ENCODE data around the gene METTL16.
A peak's percentile ranks its signal among the peaks of the same experiment; 100 is the strongest.

Gene METTL16

DNA sequence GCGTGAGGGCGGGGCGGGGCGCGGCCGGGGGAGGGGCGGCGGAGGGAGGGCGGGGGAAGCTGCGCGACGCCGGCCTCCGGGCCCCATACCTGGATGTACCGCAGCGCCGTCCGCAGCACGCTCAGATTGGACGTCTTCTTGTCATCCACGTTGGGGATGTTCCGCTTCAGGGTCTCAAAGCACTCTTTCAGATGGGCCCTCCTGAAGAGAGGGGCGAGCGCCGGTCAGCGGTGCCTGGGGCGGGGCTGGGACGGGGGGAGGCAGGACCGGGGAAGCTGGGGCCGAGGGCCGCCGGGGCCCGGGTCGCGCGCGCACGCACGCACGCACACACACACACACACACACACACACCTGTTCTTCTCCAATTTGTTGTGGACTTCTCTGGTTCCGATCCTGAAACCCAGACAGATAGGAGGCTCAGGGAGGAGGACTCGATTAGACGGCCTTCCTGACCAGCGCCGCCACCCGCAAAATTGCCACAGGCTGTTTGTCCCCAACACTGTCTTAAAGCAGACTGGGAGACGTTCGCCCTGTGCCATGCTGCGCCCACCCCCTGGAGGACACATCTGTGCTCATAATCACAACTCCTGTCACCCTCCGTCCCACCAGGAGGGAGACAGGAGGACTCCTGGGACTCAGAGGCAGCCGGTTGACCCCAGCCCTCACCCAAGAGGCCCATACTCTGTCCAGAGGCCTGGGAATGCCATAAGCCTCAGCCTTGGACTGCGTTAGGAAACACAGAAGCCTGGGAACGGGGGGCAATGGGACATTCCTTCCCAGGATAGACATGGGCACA is 117.5 kb downstream of the METTL16 start:
- DNase-seq, result no peak

DNA sequence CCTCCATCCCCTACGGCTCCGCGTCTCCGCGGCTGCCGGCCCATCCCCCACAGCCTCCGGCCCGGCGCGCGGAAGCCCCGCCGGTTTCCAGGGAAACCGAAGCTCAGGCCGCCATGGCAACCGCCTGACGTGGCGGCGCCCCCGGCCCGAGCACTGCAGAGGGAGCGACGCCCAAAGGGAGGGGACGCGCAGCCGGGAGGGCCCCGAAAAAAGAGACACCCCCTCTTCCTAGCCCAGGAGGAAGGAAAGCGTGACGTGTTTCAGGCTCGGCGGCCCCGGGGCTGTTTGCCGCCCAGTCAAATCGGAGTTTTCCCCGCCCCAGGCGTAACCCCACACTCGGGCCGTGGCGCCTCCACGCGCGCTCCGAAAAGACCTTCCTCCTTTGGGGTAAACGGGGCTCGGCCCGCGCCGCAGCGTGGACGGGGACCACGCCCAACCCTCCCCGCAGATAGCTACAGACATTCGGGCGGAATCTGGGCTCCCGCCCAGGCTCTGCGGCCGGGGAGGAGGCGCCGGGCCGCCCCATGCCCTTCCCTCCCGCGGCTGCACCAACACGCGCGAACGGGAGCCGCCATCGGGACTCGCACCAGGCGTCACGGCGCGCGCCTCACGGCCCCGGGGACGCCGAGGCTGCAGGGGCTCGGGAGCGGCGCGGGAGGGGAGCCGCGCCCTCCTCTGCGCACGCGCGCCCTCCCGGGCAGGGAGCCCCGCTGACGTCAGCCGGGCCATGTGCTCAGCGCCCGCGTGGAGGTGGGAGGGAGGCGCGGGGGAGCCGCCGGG is 118.3 kb downstream of the METTL16 start:
- peak; percentile 87 to 91 for DNase-seq

DNA sequence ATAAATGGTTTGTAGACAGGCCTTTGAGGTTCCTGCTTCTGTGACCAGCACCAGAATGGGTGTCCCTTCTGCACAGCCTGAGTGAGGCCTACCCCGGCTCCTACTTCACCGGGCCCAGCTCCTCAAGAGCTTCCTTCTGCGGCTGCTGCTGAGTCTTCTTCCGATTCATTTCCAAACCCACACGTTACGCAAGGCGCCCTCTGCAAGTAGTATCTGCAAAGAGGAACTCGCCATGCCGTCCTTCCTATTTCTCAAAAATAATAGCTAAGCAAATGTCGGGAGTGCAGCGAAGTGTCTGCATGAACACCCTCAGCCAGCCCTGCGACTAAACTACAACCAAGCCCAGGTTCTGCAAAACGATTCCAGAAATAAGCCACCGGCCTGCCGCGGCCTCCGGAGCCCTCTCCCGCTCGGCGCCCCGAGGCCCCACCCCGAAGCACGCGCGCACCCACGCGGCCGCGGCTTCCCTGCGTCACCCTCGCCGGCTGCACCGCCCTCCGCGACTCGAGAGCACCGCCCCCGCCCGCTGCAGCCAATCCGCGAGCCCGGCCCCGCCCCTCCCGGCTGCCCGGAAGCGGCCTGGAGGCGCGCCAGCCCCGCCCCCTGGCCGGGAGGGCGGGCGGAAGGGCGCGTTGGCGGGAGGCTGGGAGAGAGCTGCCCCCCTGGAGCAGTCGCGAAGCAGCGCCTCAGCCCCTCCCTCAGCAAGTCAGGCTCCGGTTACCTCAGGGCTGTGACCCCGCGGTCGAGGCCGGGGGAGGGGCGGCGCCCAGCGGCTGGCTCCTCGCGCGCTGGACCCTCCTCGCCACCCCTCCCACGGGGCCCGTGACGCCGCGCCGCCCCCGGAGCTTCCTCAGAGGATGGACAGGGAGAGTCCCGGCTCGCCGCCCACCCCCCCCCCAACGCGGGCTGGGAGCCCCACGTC is 119.2 kb downstream of the METTL16 start:
- DNase-seq, result peak; percentile 93 to 97

DNA sequence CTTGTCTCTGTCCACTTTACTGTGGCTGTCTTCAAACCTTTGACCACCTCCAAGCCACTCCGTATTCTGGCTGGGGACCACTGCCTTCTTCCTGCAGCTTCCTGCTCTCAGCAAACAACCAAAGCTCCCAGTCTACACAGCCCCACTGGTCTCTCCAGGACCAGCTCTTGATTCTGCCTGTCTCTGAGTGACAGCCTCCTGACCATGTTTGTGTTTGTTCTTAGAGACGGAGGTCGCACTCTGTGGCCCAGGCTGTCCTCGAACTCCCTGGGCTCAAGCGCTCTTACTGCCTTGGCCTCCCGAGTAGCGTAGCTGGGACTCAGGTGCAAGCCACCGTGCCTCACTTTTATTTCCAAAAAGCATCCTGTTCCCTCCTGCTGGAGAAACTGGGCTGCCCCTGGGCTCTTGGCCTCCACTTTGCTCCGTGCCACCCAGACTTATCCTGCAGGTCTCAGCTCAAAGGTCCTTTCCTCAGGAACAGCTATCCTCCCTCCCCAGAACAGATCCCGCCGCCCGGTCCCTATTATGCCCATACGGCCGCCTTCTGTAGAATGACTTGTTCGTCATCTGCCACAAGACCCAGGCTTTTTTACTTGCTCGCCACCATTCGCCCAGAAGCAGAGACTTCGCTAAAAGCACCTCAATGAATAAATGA is 120.0 kb downstream of the METTL16 start:
- no peak for DNase-seq

DNA sequence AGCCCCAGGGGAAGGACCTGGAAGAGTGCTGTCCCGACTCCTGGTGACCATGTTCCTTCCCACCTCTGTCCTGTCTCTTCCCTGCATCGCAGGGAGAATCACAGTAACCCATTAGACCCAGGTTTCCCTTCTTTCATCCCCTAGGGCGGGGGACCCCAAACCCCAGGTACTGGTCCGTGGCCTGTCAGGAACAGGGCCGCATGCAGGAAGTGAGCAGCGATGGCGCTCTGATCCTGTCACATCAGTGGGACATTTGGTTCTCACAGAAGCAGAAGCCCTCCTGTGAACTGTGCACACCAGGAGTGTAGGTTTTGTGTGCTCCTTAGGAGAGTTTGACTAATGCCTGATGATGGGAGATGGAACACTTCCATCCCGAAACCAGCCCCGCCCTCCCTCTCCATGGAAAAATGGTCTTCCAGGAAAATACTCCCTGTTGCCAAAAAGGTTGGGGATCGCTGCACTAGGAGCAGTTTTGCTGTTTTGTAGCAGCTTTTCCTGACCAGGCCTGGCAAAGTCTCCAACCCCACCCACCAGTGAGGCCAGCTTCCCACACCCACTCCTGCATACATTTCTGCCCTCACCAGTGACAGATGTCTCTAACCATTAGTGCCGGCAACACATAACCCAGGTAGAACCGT is 121.4 kb downstream of the METTL16 start:
- DNase-seq, result no peak

DNA sequence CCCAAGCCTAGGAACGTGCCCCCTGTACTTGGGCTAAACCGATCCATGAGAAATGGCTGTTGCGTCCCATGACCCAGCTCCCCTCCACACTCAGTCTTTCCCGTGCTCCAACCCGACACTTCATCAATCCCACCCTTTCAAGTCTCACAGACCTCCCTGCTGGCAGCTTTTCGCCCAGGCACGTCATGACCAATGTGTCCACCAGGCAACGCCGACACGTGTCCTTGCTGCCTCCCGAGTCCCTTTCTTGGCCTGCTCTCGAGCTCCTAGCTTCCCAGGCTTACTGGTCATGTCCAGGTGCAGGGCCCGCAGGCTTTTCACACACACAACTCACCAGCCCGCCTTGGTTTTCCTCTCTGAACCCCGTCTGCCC is 123.0 kb downstream of the METTL16 start:
- no peak for DNase-seq

DNA sequence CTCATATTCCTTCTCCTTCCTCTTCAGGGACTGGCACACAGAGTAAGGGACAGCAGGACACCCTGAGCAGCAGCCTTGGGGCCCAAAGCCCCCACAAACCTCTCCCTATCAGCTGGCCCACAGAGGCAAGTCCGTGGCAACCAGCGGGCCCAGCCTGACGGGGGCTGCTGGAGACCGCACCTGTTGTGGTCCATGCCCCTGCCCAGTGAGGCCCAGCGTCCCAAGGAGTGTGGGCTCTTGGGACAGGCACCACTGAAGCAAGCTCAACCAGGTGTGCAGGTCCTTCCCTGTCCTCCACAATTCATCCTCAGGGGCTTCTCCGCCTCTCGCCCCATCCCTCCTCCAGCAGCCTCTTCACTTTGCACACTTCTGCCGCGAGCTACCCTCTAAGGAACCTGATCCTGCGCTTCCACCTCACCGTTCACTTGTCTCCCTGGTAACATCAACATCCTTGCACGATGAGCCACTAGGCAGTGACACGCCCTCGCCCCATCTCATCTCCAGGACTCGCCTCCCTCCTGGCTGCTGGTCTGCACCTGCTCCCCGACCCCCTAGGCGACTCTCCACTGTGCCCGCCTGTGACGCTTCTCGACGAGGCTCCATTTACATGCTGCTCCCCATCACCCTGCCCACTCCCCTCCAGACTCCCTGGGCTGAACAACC is 123.5 kb downstream of the METTL16 start:
- no peak for DNase-seq

DNA sequence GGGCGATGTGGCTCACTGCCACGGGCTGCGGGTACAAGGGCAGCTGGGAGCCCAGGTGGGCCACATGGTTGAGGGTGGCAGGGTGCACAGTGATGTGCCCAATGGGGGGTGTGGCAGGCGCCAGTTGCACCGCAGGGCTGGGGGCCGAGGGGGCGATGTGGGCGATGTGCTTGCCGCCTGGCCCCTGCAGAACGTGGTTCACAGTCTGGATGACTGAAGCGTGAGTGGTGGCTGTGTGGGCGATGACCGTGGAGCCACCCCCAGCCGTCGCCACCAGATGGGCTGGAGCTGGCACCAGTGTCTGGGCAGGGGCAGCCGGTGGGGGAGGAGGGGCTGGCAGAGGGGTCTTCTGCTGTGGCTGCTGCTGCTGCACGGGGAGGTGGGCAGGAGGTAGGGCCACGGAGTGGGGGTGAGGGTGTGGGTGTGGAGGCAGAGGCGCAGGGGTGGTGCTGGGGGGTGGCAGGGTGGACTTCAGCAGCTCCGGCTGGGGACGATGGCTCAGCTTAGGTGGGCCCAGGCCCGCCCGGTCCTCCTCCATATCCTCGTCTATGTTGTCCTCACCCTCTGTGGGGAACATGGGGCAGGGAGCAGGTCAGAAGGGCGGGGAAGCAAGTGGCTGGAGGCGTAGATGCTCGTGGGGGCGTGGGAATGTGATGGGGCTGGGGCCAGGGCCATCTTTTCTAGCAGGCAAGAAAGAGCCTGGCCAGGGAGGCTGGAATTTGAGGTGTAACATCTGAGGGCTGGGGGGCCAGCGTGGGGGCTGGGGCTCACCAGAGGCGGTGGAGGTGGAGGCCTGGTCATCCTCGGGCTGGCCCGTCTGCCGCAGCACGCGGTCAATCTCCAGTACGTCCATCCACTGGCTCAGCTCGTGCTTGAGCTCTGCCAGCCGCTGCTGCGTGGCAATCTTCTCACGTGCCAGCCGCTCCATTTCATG is 124.3 kb downstream of the METTL16 start:
- DNase-seq, result no peak

DNA sequence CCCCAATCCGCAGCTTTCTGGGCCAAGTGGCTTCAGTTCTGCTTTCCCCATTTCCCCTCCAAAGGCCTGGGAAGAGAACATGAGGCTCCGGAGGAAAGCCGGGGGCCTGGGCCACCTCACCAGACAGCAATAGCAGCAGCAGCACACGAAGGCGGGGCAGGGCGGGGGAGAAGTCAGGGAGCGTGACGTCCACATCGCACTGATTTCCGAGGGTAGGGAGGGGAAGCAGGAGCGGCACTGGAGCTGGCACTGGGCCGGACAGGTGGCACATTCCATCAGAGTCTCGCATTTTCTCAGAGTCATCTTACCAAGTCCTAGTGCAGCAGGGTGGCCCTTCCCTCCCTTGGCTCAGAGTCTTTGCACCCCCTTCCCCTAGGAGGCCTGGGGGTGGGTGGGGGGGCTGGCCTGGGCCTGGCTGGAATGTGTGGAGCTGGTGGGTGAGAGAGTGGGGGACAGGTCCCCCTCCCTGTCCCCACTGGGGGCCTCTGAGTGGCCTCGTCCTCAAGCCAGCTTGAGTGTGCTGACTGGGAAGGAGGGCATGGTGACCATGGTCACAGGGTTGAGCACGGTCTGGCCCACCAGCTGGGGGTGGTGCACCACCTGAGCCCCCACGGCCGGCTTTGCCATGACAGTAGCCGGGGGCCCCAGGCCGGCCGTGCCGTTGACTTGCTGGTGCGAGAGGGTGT is 125.1 kb downstream of the METTL16 start:
- no peak for DNase-seq

DNA sequence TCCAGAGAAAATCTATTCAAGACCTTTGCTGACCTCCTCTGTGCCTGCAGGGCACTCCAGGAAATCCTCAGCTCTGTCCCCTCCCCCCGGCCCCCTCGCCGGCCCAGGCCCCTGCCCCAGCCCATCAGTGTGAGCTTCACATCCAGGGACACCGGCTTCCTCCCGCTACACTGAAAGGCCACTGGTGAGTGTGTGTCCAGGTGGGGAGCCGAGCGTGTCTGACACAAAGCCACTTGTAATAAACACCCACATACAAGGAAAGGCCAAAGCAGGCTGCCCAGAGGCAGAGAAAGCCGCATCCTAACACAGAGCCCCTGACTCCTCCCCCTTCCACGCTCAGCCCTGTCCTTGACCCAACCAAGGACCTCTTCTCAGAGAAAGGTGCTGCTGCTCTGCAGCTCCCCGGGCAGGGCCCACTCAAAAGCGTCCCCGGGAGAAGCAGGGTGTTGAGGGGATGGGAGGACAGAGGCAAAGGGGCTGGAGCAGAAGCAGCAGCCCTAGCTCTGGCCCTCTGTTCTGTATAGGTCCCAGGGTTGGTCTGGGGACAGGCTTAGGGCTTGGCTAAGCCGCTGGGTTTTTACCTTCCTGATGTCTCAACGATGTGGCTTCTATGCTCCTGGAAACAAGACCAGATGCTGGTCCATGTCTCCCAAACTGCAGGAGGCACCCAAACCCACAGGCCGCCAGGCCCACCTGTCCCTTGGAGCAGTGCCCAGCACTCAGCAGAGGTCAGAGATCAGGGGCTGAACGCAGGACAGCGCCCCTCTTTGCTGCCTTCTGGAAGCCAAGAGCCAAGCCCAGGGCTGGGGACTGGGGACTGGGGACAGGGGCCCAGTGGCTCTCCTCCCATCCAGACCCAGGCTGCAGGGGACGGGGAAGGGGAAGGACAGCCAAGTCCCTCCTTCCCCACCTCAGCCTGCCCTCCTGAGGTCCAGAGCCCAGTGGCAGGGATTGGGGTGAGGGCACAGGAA is 126.2 kb downstream of the METTL16 start:
- no peak for DNase-seq

DNA sequence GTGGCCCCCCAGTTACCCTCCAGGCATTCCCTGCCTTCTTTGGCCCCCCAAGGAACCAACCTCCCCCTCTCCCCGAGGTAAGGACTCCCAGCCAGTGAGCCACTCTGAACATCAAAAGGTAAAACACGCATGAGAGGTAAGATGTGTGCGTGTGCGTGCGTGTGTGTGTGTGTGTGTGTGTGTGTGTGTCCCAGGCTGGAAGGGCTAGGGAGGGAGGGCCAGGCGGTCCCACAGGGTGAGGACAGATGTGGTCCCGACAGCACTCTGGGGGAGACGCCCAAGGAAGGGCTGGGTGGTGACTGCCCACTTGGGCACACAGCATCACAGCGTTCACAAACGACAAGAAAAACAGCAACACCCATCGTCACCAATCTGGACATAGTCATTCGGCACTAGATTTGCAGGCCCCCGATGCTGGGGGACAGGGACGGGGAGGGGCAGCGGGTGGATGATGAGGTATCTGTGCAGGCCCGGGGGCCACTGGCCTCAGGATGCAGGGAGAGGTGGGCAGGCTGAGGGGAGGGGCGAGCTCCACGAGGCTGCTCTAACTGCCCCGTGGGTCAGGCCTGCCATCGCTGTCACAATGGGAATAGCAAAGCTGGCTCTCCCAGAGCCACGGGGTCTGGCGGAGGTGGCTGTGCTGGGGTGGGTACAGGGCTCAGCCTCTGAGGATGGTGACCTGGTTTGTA is 127.1 kb downstream of the METTL16 start:
- no peak for DNase-seq

DNA sequence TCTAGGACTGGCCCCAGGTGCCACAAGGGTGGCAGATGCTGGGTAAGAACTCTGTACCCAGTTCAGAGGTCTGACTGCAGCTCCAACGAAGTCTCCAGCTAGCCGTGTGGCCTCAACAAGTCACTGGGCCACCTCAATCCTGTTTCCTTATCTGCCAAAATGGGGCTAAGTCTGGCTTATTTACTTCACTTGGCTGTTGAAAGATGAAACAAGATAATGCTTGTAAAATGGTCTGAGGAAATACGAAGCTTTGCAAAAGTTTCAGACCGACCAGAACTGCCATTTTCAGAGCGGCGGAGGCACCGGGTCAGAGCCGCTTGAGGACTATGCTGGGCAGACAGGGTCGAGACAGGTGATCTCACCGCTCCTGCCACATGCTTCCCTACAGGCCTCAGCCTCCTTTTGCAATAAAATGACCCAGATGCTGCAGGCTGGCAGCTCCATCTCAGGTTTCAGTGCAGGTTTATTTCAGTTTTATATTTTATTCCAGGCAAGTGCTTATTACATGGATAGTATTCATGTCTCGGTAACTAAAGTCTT is 128.0 kb downstream of the METTL16 start:
- no peak for DNase-seq

DNA sequence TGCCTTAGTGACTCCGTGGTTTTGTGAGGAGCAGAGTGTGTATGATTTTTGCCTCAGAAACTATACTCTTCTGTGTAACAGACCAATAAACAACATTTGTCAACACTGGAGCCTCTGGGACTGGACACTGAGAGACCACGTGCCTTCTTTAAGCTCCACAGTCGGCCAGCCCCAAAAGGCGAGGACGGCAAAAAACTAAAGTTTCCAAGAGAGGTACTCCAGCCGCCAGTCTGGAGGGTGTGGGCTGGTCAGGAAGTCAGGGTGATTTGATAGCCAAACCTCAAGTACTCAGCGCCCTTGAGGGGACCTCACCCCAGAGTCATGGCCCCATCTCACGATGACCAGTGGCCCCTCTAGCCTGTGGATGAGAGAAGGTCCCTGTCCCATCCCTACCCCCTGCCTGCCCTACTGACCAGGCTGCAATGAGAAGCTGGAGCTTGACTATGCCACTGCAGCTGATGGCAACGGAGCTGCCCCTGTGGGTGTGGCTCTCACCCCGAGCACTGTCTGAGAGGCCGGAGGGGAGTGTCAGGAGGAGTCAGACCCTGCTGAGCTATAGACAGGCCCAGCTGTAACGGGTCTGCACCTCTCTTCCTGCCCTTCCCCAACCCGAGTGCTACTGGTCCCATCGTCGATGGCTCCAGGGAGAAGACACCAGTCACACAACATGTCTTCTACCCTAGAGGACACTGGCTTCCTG is 130.6 kb downstream of the METTL16 start:
- no peak for DNase-seq

DNA sequence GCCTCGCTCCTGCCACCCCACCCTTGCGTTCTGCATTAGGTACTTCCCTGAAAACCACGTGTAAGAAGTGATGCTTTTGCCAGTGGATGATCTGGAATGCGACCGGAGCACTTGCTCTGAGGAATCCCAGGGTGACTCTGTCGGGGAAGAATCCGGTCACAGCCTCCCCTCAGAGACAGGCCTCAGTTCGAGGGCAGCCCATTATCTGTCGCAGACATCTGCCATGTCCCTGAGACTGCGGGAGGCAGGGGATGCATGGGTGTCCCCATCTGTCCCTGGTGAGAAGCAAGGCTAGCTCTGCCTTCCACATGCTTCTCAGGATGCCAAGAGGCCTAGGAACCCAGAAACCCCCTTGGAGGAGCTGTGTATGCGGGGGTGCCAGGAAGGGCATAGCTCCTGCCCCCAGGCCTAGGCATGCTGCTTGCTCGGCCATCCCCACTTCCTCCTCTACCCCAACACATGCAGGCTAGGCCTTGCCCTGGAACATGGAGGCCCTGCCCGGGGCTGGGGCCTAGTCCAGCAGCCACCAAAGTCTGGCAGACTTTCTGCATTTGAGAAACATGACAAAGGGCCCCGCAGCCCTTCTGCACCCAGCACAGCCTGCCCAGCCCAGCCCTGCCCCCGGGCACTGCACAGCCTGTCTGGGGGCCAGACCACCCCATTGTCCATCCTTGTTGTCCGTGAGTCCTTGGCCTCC is 131.3 kb downstream of the METTL16 start:
- DNase-seq, result no peak

DNA sequence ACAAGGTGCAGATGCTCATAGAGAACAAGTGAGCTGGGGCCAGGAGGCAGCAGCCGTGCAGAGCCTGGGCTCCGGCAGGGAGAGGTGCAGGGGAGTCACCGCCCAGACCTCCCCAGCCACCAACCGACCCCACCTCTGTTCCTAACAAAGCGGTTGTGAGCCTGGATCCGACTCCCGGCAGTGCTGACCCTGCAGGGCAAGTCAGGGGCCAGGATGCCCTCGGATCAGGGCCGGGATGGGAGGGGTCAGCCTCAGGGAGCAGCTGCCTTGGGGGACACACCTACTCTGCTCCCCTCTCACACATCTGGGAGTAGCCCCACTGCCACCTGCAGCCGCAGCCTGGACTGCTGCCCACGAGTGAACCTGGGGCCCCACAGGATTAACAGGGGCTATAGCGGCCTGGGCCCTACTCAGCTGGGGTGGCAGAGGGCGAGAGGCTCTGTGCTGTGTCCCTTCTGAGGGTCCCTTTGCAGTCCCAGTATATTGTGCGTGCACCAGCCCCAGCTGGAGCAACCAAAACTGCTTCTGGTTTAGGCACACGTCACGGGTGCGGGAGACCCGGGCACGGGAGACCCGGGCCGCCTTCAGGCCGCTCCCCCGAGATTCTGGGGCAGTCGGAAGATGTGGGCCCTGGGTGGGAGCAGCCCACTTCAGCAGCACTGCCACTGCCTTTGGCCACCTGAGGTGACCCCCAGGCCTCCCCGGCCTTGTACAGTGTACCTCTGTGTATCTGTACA is 132.0 kb downstream of the METTL16 start:
- DNase-seq, result no peak

DNA sequence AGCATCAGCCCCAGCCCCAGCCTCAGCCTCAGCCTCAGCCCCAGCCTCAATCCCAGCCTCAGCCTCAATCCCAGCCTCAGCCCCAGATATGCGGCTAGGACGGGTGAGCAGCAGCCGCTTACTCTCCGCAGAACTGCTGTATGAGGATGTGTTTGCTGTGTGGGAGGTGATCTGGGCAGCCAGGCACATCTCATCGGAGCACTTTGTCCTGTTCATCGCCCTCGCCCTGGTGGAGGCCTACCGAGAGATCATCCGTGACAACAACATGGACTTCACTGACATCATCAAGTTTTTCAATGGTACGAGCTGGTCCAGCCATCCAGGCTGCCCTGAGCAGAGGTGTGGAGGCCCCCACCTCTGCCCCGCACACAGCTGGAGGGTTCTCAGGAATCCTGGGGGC is 132.8 kb downstream of the METTL16 start:
- no peak for DNase-seq
